Liver (tissue), 4 donors: ENCODE results near the gene CCKAR. TPM values are rescaled to one million over a fixed set of nuclear protein-coding genes. Genes with fewer than 3 reads are reported as not detected.

ENCODE experiments used
- polyA plus RNA-seq, 2 donors: library from polyadenylated mRNA; stranded (reverse) in 1 of 2; unstranded in 1 of 2; fragments of 200-250 nt in 1 of 2; fragments of >200 nt in 1 of 2; fragmentation: Nextera tagmentation in 1 of 2; extraction: Ambion mirVana in 1 of 2; gene quantifications; one replicate each; pipeline versions ENCODE4 v1.2.1 to v1.2.3, GENCODE V29; 2013 to 2015
- total RNA-seq, 2 donors: library from RNA; depleted of rRNA; stranded (reverse); fragments of >200 nt; gene quantifications; one replicate each; pipeline ENCODE4 v1.2.3, GENCODE V29; 2014
- donor health status: healthy.
- donor health status: healthy.
- donor health status: healthy.

Gene CCKAR
- total and polyA plus RNA-seq, 4 donors, result not detected

Other genes starting within 250 kb of the CCKAR start
- gene RBPJ, start 169.5 kb downstream of the CCKAR start, total RNA-seq, result 10 to 100 TPM; 19.4 to 26.4 TPM
- gene RBPJ, start 169.5 kb downstream of the CCKAR start, polyA plus RNA-seq, result 10 to 100 TPM in 1 of 2 donors, 1 to 10 TPM in 1; 8.0 to 32.2 TPM
- gene TBC1D19, start 93.6 kb upstream of the CCKAR start, total RNA-seq, result 1 to 10 TPM; 3.1 to 5.8 TPM
- 1 to 10 TPM; 1.2 to 1.3 TPM for gene TBC1D19, start 93.6 kb upstream of the CCKAR start, polyA plus RNA-seq